ENCODE results near the gene CDC73.

GRCh38 chr1:193303849-193304248, 182.0 kb downstream of the CDC73 start:
- TF ChIP-seq CTCF (IDR thresholded peaks at IDR 0.05 in 8 of 11, conservative IDR thresholded peaks at IDR 0.05 in 3 of 11) = no peak
- no peak for TF ChIP-seq POLR2AphosphoS5 (IDR thresholded peaks at IDR 0.05)
- TF ChIP-seq POLR2A (IDR thresholded peaks at IDR 0.05) = no peak

Data from spleen (tissue), 7 donors.